Tibial nerve (tissue), 4 donors: ENCODE data around the gene KCNC3.

ENCODE experiments used
- CTCF ChIP-seq, 5 experiments: fragments of 200-600 bp in 3 of 5; fragments of 450-650 bp in 2 of 5; sonication (generic) in 3 of 5; IDR thresholded peaks; one replicate each; pipeline ENCODE4 v1.5.1; 2016 to 2019; ENCODE audit warnings: antibody characterized with exemption in 5 of 5, mild to moderate bottlenecking in 3 of 5, moderate library complexity in 2 of 5
- EP300 ChIP-seq, 2 donors: sonication (generic); formaldehyde crosslinking; IDR thresholded peaks; one replicate each; pipeline ENCODE4 v1.6.1; 2017; ENCODE audit warnings: antibody characterized with exemption in 2 of 2, mild to moderate bottlenecking in 1 of 2

GRCh38 chr19:50331221-50331993 lies 2.2 kb upstream of the KCNC3 start:
- no peak for TF ChIP-seq CTCF (IDR thresholded peaks at IDR 0.05)
- TF ChIP-seq EP300 (IDR thresholded peaks at IDR 0.05), result no peak
